Astrocyte (in vitro differentiated cells and primary cell): ENCODE results near the gene RBM20. TPM values are rescaled to one million over a fixed set of nuclear protein-coding genes. Genes with fewer than 3 reads are reported as not detected.

Experiments used
- DNase-seq: peaks from one replicate; pipeline ENCODE4 v3.0.0-alpha.2; 2010; ENCODE audit warnings: low read depth
- FAIRE-seq: peaks from 2 replicates; lab custom pipeline; 2011; peaks lifted over from hg19 to GRCh38; lab: Jason Lieb, UNC
- H2AFZ ChIP-seq: 2 replicates; pipeline ENCODE4 v1.6.0; 2012; ENCODE audit warnings: low read depth, low read length, inconsistent platforms
- H3K27ac ChIP-seq: 2 replicates; pipeline ENCODE4 v1.5.1; 2011; ENCODE audit warnings: low read depth, low read length, inconsistent platforms
- H3K27me3 ChIP-seq: 2 replicates; pipeline ENCODE4 v1.6.0; 2011; ENCODE audit warnings: low read length, inconsistent platforms; ENCODE audit not compliant: insufficient read depth
- H3K36me3 ChIP-seq: 2 replicates; pipeline ENCODE4 v1.5.1; 2011; ENCODE audit warnings: low read length, inconsistent platforms; ENCODE audit not compliant: insufficient read depth
- H3K4me1 ChIP-seq: 2 replicates; pipeline ENCODE4 v1.5.1; 2011; ENCODE audit warnings: low read length, inconsistent platforms; ENCODE audit not compliant: insufficient read depth
- H3K4me2 ChIP-seq: 2 replicates; pipeline ENCODE4 v1.6.0; 2012; ENCODE audit warnings: low read length, inconsistent platforms
- H3K4me3 ChIP-seq: 2 replicates; pipeline ENCODE4 v1.5.1; 2011; ENCODE audit warnings: low read depth, mild to moderate bottlenecking, low read length, inconsistent platforms; ENCODE audit not compliant: insufficient read depth
- H3K79me2 ChIP-seq: 2 replicates; pipeline ENCODE4 v1.6.0; 2012; ENCODE audit warnings: mild to moderate bottlenecking, low read length, inconsistent platforms; ENCODE audit not compliant: insufficient read depth
- H3K9ac ChIP-seq: 2 replicates; pipeline ENCODE4 v1.6.0; 2012; ENCODE audit warnings: mild to moderate bottlenecking, low read length, inconsistent platforms
- H3K9me3 ChIP-seq: 2 replicates; pipeline ENCODE4 v1.5.1; 2012; ENCODE audit warnings: low read depth, mild to moderate bottlenecking, low read length, inconsistent platforms; ENCODE audit not compliant: insufficient read depth
- H4K20me1 ChIP-seq: 2 replicates; pipeline ENCODE4 v1.6.0; 2012; ENCODE audit warnings: low read length, inconsistent platforms; ENCODE audit not compliant: insufficient read depth
- H3K27ac Mint-ChIP-seq: one replicate; pipeline ENCODE4 v1.8.0; 2021; ENCODE audit warnings: mild to moderate bottlenecking, mixed read lengths; ENCODE audit not compliant: unreplicated experiment
- H3K27me3 Mint-ChIP-seq: one replicate; pipeline ENCODE4 v1.8.0; 2021; ENCODE audit warnings: low read depth, mixed read lengths; ENCODE audit not compliant: unreplicated experiment
- H3K36me3 Mint-ChIP-seq: one replicate; pipeline ENCODE4 v1.8.0; 2021; ENCODE audit warnings: low read depth, mixed read lengths; ENCODE audit not compliant: unreplicated experiment
- H3K4me1 Mint-ChIP-seq: one replicate; pipeline ENCODE4 v1.8.0; 2021; ENCODE audit warnings: low read depth, mixed read lengths; ENCODE audit not compliant: unreplicated experiment
- H3K4me3 Mint-ChIP-seq: one replicate; pipeline ENCODE4 v1.8.0; 2021; ENCODE audit warnings: mild to moderate bottlenecking, moderate library complexity, mixed read lengths; ENCODE audit not compliant: unreplicated experiment
- H3K9me3 Mint-ChIP-seq: one replicate; pipeline ENCODE4 v1.8.0; 2021; ENCODE audit warnings: mild to moderate bottlenecking, mixed read lengths; ENCODE audit not compliant: unreplicated experiment
- EZH2 ChIP-seq: IDR thresholded peaks from 2 replicates; pipeline ENCODE4 v1.6.1; 2012; ENCODE audit warnings: mild to moderate bottlenecking, low read length, inconsistent platforms; ENCODE audit not compliant: insufficient read depth
- total RNA-seq: library from RNA; stranded (reverse); gene quantifications from 2 replicates; pipeline ENCODE4 v1.2.1, GENCODE V29; 2021
- TF ChIP-seq, protein P1 (sequence below): IDR thresholded peaks from 2 replicates; pipeline ENCODE4 v1.5.1; 2011; ENCODE audit warnings: low read depth, mild to moderate bottlenecking, inconsistent platforms, low read length, moderate library complexity; ENCODE audit not compliant: insufficient read depth

RBM20 gene
- total RNA-seq, 1 donor from 2014 or later = 1.5 TPM

DNA sequence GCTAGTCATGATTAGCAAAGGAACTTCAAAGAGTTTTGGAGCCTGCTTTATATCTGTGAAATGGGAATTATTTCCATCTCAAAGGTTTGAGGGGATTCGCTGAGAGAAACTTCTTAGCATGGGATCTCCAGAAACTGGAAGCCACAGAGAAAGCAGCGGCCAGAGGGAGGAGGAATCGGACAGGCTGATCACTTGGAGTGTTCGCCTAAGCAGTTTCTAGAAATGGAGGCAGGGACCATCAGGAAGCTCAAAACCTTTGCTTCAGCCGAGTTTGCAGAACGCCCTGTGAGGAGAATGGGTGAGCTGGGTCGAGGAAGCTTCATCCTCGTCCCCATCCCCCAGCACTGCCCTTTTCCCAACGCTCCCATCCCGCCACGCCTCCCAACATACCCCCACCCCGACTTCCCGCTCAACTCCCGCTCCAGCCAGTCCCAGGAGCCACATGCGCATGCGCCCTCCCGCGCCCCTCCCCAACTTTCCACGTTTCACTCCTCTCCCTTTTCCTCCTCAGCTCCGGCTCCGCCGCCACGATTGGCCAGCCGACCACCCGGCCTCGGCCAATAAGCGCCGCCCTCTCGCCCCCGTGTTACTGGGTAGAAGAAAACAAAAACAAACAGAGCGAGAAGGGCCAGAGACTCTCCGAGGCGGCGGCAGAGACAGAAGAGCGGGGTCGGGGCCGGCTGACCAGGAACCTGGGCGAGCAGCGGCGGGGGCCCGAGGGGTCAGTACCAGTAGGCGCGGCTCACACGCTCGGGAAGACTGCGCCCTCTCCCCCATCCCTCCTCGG, 227.4 kb downstream of the RBM20 start, which contains the start of gene PDCD4:
Gene PDCD4 (plus strand): TSS at position 631 of the 787 bp plus-strand sequence. CDS start 4,100 bp downstream, outside the sequence.
- DNase-seq = peak; percentile 92
- Mint-ChIP-seq H3K9me3 (no peaks in the 10 kb centered on the region), H3K27ac (peak within 1 kb of the TSS; percentile 95), H3K4me3 (peak within 1 kb of the TSS; percentile 94), H3K27me3 (no peaks in the 10 kb centered on the region), H3K4me1 (peaks cover 18% of the 10 kb centered on the region), H3K36me3 (no peaks in the 10 kb centered on the region)
- Histone ChIP-seq H3K4me3 (peak within 1 kb of the TSS; percentile 84), H3K36me3 (no peaks in the 10 kb centered on the region), H3K4me2 (peak within 1 kb of the TSS; percentile 84), H3K4me1 (peaks cover 7% of the 10 kb centered on the region), H3K9me3 (no peaks in the 10 kb centered on the region), H3K9ac (peak within 1 kb of the TSS; percentile 83), H3K27ac (peak within 1 kb of the TSS; percentile 88), H3K27me3 (no peaks in the 10 kb centered on the region), H4K20me1 (no peaks in the 10 kb centered on the region), H2AFZ (peak within 1 kb of the TSS; percentile 96), H3K79me2 (peaks cover 28% of the 10 kb centered on the region)
- TF ChIP-seq, protein P1, sequence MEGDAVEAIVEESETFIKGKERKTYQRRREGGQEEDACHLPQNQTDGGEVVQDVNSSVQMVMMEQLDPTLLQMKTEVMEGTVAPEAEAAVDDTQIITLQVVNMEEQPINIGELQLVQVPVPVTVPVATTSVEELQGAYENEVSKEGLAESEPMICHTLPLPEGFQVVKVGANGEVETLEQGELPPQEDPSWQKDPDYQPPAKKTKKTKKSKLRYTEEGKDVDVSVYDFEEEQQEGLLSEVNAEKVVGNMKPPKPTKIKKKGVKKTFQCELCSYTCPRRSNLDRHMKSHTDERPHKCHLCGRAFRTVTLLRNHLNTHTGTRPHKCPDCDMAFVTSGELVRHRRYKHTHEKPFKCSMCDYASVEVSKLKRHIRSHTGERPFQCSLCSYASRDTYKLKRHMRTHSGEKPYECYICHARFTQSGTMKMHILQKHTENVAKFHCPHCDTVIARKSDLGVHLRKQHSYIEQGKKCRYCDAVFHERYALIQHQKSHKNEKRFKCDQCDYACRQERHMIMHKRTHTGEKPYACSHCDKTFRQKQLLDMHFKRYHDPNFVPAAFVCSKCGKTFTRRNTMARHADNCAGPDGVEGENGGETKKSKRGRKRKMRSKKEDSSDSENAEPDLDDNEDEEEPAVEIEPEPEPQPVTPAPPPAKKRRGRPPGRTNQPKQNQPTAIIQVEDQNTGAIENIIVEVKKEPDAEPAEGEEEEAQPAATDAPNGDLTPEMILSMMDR = no peak
- no peak for TF ChIP-seq EZH2
- FAIRE-seq = peak; percentile 17

DNA sequence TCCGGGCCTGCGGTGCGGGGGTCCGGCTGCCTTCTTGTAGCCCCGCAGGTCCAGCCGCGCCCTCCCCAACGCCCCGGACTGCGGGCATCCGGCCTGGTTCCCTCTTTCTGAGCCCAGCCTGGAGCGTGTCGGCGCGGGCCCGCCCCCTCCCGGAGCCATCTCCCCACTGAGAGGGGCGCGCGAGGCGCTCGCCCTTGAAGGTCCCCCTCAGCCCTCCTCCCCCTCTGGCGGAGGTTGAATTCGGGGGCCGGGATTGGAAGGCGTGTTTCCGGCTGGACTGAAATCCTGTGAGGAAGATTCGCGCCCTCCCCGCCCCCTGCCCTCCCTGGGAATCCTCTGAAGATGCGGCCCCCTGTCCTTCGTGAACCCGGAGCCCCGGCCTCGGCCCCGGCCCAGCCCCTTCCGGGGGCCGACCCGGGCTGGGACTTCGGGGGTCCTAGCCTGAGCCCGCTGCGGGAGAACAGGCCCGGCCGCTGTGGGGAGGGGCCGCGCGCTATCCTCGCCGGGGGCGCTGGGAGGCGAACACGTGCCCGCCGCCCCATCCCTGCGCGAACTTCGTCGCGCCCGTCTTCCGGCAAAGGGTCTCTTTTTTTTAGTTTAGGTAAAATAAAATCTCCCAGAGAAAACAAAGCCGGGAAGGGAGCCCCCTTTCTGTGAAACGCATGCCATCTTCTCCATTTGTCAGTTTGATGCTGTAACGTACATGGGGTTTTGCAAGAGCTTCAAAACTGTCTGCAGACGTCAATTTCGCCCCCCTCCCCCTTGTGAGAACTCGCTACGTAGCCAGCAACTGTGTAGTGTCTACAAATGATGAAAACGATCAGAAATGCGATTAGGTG, 228.2 kb downstream of the RBM20 start:
- H3K27ac Mint-ChIP-seq = peak overlapping the region; percentile 94
- Histone ChIP-seq H3K9ac (peak overlapping the region; percentile 83), H2AFZ (peak overlapping the region; percentile 32), H3K36me3 (no peaks in the 10 kb centered on the region), H3K79me2 (peaks cover 28% of the 10 kb centered on the region), H3K4me1 (peaks cover 7% of the 10 kb centered on the region), H3K27ac (peak overlapping the region; percentile 88), H3K9me3 (no peaks in the 10 kb centered on the region), H3K4me3 (peak overlapping the region; percentile 84), H4K20me1 (no peaks in the 10 kb centered on the region), H3K27me3 (no peaks in the 10 kb centered on the region), H3K4me2 (peak overlapping the region; percentile 84)
- no peak for TF ChIP-seq EZH2
- TF ChIP-seq, protein P1 = no peak
- H3K27me3 Mint-ChIP-seq = no peaks in the 10 kb centered on the region
- H3K36me3 Mint-ChIP-seq = no peaks in the 10 kb centered on the region
- peak overlapping the region; percentile 94 for H3K4me3 Mint-ChIP-seq
- H3K4me1 Mint-ChIP-seq = peaks cover 17% of the 10 kb centered on the region
- FAIRE-seq (no peak), DNase-seq (peak; percentile 77)
- H3K9me3 Mint-ChIP-seq = no peaks in the 10 kb centered on the region
